Raji (cell line): Measurements from ENCODE around the gene SYNDIG1L.

Source experiments
- POLR2A ChIP-seq: IDR thresholded peaks from 2 replicates; pipeline ENCODE4 v1.6.1; 2011; ENCODE audit warnings: low read depth, low read length, control low read depth; ENCODE audit not compliant: insufficient read depth

Gene SYNDIG1L

GRCh38 chr14:74400919-74401503 is 25.0 kb downstream of the SYNDIG1L start:
- TF ChIP-seq POLR2A: no peak

- TF ChIP-seq POLR2A: no peak
These were observed 25.9 kb downstream of the SYNDIG1L start for GRCh38 chr14:74400031-74400685.

- no peak for TF ChIP-seq POLR2A
These were observed 30.9 kb downstream of the SYNDIG1L start for GRCh38 chr14:74395094-74395493.

GRCh38 chr14:74394549-74394948 is 31.5 kb downstream of the SYNDIG1L start:
- no peak for TF ChIP-seq POLR2A

GRCh38 chr14:74392616-74393570 is 33.1 kb downstream of the SYNDIG1L start:
- no peak for TF ChIP-seq POLR2A

- no peak for TF ChIP-seq POLR2A
These were observed 34.5 kb downstream of the SYNDIG1L start for GRCh38 chr14:74391479-74391878.

- TF ChIP-seq POLR2A: no peak
These were observed 36.0 kb downstream of the SYNDIG1L start for GRCh38 chr14:74389980-74390379.

- TF ChIP-seq POLR2A: no peak
These were observed 43.8 kb downstream of the SYNDIG1L start for GRCh38 chr14:74382231-74382630.

GRCh38 chr14:74380845-74381244 is 45.2 kb downstream of the SYNDIG1L start:
- TF ChIP-seq POLR2A: no peak

GRCh38 chr14:74380172-74380571 is 45.8 kb downstream of the SYNDIG1L start:
- no peak for TF ChIP-seq POLR2A

GRCh38 chr14:74377976-74378690 is 47.9 kb downstream of the SYNDIG1L start:
- TF ChIP-seq POLR2A: no peak

- TF ChIP-seq POLR2A: no peak
These were observed 57.6 kb downstream of the SYNDIG1L start for GRCh38 chr14:74368441-74368840.

GRCh38 chr14:74368026-74368425 is 58.0 kb downstream of the SYNDIG1L start:
- TF ChIP-seq POLR2A: no peak

GRCh38 chr14:74364271-74364880 is 61.6 kb downstream of the SYNDIG1L start:
- TF ChIP-seq POLR2A: no peak
